ENCODE measurements around the gene SCN4A.
"Not testable (repeated sequence)": the region's sequence is repeated elsewhere in the genome, so short reads cannot be mapped to it uniquely, and the experiment has no call there.

The SCN4A gene

DNA sequence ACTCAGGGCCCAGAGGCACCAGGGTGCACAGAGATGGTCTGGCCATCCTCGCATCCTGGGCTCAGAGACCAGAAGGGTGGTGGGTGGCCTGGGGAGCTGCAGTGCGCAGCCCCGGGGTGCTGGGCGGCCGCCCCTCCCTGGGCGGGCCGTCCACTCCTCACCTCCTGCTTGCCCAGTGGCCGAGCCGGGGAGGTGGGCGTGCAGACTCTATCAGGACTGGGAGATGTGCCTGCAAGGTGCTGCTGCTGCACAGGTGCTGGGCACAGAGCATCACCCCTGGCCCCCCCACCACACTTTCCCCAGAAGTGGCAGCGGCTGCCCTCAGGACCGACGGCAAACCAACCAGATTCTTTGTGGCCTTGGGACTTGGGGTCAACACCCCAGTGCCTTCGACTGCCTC is at the start of gene SCN4A:
Gene SCN4A, minus strand, starts transcription at position 123 of the 400 bp plus-strand sequence. Its CDS starts 77 bp downstream, at position 46.
- DNase-seq: no peak

DNA sequence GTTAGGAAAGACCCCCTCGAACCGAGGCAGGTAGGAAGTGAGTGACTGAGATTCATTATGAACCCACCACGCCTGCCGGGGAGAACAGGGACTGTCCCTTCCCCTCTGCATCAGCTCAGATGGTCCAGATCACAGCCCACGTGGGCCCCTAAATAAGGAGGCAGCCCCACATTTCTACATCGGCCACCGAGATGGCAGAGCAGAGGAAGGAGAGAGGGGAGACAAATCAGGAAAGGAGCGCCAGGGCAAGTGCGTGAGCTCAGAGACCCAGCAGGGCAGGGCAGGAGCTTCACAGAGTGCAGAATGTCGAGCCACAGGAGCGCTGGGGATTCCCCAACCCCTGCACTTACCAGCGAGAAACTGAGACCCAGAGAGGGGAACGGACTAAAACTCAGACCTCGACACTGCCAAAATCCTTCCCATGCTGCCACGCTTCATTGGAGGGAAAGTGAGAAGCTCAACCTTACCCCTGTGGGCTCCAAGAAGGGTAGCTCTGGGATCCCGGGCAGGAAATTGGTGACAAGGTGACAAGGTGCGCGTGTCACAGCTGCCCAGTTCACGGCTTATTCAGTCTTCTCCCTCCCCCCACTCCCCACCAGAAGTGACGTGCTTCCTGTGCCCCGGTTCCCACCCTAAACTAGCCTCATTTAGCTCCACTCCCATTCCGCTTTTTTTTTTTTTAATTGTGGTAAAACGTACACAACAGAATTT is 47.5 kb upstream of the SCN4A start, which contains the start of gene ICAM2:
Gene ICAM2, minus strand, starts transcription at position 578 of the 711 bp plus-strand sequence. CDS start 13,942 bp downstream, outside the sequence.
- DNase-seq: no peak

DNA sequence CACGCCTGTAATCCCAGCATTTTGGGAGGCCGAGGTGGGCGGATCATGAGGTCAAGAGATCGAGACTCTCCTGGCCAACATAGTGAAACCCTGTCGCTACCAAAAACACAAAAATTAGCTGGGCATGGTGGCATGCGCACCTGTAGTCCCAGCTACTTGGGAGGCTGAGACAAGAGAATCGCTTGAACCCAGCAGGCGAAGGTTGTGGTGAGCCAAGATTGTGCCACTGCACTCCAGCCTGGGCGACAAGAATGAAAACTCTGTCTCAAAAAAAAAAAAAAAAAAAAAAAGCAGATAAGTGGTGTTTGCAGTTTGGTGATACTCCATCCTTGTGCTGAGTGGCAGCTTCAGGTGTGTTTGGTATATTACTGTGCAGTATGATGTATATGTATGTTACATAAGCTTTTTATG is 46.8 kb upstream of the SCN4A start:
- not testable (repeated sequence) for DNase-seq

DNA sequence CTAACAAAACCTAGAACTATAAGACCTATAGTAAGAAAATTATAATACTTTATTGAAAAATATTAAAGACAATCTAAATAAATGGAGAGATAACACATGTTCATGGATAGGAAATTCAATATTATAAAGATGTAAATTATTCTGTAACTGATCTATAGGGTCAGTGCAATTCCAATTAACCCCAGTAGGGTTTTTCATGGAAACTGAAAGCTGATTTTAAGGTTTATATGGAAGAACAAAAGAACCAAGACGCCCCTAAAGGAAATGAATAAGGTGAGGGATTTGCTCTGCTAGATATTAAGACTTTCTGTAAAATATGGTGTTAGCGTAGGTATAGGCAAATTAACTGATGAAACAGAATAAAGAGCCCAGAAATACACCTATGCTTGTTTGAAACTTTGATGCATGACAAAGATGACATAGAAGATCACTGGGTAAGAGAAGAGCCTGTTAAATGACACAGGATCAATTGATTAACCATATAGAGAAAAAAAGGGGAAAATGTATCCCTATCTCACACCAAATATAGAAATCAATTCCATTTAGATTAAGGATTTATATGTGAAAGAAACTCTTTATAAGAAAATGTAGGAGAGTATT is 44.8 kb upstream of the SCN4A start:
- DNase-seq: no peak

DNA sequence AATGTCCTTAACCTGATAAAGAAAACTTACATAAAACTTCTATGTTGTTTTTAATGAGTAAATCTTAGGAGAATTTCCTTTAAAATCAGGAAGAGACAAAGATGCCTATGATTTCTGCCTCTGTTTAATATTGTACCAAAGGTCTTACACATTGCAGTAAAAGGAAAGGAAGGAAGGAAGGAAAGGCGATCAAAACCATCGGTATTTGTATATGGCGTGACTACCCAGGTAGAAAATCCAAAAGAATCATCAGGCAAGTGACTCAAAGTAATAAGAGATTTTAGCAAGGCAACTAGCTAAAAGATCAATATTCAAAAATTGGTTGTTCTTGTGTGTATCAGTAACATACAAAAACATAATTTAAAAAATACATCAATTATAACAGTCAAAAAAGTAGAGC is 44.3 kb upstream of the SCN4A start:
- no peak for DNase-seq

DNA sequence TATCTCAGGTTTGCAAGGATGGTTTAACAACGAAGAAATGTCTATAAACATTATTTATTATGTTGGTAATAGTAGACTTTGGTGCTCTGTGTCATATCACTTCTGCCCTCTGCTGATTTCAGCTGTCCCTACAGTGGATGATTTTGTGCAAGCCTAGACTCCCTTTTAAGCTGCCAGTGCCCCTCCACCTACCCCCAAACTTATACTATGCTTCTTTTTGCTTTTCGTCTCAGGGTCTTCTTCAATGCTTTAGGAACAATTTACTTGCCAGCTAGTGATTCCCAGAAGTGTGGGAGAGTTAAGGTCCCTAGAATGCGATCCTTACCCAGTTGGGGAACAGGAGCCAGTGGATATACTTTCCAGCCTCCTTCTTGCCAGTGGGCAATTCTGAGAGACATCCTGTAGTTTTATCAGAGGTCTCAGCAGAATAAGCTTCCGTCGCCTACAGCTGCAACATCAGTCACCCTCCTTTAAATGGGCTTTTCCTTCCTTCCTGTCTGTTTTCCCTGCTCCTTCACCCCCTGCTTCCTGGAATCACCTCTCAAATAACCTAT is 43.6 kb upstream of the SCN4A start:
- no peak for DNase-seq

DNA sequence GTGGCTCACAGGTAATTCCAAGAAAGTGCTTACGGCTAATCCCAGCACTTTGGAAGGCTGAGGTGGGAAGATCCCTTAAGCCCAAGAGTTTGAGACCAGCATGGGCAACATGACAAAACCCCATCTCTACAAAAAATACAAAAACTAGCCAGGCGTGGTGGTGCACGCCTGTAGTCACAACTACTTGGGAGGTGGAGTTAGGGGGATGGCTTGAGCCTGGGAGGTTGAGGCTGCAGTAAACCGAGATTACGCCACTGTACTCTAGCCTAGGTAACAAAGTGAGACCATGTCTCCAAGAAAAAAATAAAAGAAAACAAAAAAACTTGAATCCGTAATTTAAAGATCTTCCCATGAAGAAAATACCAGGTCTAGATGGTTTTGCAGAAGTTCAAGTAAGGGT is 42.7 kb upstream of the SCN4A start:
- DNase-seq: no peak

DNA sequence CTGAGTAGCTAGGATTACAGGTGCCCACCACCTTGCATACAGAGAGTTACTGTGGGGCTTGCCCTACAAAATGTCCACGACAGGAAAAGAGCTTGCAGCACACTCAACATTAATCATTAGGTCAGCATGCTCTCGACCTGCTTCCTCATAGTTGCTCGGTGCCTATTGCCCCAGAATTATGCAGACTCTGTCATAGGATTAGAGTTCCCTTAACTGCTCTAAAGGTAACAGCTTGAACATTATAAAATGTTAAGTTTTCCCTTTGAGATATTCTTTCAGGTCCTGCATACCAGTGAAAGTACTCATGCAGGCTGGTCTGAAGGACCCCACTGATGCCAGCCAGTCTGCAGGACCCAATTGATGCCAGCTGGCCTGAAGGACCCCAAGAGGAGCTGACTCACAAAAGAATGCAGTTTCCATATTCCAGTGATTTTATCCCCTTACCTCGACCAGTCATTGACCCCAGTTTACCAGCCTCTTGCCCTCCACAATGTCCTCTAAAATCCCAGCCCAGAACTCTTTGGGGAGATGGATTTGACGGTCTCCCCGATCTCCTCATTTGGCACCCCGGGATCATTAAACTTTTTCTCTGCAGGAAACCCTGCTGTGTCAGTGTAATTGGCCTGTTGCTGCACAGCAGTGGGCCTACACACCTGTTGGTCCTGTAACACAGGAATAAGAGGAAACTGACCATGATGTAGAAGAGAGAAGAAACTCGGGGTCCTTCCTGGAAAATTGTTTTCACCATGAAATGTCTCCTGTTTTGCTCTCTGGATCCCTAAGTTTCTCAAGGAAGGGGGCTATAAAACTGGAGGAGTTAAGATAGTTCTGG is 37.1 kb upstream of the SCN4A start:
- DNase-seq: no peak

DNA sequence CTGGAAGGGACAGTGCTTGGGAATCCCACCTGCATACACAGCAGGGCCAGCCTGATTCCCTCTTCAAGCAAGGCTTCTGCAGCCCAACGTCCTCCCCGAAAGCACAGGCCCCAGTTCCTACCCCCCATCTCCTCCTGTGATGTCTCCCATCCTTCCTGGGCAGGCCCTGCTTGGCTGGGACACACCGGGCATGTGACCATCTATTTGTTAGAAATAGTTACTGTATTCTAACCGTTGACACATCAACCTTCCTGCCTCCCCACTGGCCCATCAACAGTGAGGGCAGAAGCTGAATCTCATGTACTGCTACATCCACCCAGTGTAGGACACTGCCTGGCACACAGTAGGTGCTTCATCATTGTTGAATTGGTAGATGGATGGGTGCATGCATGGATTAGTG is 36.1 kb upstream of the SCN4A start:
- no peak for DNase-seq

DNA sequence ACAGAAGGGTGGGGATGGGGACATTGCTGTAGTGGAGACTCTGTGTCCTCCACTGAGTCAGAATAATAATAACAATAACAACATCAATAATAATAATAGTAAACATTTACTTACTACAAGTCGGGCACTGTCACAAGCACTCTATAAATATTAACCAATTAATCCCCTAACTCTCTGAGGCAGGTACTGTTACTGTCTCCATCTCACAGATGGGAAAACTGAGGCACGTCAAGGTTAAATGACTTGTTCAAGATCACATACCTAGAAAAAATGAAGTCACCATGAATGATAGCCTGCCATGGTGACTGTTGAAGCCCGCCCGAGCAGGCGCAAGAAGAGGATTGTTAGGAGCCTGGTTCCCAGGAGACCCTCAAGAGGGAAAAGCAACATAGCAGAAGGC is 35.6 kb upstream of the SCN4A start:
- no peak for DNase-seq

DNA sequence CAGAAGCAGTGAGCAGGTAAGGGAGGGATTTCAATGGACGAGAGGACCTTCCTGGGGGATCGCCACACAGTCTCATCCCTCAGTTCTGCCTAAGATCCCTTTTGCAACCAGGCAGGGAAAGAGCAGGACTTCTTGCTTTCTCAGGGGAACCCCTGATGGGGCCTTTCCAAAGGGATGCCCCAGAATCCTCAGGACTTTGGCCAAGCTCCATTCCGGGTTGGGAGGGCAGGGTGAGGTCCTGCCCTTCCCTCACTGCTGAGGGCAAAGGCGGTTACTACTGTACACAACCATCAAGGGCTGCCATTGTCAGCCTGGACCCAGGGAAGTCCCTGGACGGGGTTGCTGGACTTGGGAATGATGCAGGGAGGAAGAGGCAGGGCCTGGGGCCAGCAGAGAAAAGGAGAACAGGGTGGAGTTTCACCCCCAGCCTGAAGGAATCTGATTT is 35.1 kb upstream of the SCN4A start:
- no peak for DNase-seq

DNA sequence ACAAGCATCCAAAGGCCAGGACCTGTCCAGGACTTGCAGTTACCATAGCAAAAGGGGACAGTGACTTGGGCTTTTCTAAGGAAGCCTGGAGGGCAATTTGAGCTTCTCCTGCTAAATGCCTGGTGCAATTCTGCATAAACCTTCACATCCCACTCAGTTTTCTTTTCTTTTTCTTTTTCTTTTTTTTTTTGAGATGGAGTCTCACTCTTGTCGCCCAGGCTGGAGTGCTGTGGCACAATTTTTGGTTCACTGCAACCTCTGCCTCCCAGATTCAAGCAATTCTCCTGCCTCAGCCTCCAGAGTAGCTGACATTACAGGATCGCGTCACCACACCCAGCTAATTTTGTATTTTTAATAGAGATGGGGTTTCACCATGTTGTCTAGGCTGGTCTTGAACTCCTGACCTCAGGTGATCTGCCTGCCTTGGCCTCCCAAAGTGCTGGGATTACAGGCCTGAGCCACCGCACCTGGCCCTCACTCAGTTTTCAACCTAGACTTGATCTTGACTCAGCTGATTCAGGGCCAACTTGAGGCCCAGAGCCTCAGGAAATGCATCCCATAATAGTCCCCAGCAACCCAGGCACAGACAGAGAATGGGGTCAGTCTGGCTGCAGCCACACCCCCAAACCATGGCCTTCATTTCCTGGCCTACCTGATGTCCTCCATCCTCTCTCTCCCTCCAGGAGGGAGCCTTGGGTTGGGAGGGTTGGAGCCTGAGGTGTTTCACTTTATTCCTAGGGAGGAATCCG is 34.5 kb upstream of the SCN4A start:
- not testable (repeated sequence) for DNase-seq

DNA sequence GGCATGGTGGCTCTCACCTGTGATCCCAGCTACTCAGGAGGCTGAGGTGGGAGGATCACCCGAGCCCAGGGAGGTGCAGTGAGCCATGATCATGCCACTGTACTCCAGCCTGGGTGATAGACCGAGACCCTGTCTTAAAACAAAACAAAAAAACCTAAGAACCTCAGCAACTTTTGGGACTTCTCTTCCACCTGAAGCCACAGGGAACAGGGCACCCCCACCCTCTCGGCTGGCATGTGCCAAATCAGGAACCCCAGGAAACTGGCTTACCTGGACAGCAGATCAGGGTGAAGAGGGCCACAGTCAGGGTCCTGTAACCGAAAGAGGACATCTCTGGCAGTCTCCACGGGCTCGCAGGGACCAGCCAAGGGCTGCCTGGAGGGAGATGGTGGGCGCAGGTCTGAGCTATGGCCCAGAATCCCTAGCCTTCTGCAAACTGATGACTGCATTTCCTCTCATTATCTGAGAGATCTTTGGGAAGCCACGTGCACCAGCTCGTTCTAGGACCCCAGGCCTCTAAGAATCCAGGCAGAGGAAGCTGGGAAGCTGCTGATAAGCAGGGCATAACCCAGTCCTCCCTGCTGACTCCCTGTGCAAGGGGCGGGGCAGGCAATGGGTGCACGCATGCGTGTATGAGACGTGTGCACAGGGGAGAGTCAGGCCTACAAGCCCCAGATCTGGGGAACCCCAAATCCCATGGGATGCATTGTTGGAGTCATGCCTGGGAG is 33.8 kb upstream of the SCN4A start:
- DNase-seq: no peak

DNA sequence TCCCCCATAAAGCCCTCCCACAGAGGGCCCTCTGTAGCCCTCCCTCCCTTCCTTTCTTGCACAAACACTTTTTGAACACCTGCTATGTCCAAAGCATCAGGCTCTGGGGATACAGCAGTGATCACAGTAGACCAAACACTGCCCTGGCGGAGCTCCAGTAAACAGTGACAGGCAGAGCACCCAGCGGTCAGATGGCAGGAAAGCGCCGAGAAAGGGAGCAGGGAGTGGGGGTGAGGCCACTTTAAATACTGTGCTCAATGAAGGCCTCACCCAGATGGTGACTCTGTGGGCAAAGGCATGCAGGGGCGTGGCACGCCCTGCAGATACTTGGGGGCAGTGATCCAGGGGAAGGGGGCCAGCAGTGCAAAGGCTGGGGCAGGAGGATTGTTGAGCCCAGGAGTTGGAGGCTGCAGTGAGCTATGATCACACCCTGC is 33.0 kb upstream of the SCN4A start:
- no peak for DNase-seq

DNA sequence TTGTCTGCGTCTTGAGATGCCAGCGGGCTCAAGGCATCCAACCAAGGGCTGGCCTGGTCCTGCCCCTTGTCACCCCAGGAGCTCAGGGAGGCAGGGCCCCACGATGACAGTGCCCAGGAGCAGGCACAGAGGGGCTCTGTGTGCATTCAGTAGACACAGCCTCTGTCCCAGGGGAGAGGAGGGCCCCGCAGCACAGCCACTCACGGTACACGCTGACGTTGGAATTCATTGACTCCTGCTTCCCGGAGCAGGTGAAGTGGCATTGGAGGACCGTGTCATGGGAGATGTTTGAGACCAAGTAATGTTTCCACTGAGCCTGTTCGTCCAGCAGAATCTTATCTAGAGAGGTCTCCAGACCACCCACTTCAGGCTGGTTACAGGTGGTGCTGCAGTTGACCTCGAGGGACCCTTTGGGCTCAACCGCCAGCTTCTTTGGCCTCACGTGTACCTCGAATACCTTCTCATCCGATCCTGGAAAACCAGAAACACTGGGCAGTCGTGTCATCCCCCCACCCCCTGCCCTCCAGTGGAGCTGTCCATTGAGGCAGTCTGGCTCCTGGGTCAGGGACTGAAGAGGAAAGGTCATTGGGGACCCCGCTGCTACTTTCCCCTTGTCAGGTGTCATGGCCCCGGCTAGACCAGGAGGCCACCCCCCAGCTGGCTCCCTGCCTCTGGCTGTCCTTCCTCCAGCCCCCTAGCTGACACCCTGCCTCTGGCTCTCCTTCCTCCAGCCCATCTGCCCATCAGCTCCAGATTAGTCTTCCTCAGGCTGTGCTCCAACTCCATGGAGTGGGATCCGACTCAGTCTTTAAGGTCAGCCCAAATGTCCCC is 32.4 kb upstream of the SCN4A start:
- no peak for DNase-seq

DNA sequence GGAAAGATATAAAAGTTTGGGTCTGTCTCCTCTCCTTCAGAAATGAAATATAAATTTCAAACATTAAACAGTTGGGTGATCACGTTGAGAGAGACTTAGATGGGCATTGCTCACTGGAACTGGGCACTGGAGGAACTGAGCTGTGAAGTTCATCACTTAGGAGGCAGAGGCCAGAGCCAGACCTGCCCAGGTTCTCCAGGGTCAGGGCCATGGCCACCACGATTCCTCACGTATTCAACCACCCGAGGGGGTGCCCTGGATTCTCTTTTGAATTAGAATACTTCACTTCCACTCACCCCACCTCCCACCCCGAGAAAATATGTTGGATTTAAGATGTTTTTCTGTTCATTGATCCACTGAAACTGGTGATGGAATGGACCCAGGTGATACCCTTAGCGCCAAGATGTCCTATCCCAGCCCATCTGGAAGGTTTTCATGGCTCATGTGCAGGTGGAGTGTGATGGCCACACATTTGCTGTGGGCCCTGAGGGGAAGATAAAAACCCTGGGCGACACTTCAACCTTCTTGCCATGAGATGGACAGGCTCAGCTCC is 31.6 kb upstream of the SCN4A start:
- no peak for DNase-seq

DNA sequence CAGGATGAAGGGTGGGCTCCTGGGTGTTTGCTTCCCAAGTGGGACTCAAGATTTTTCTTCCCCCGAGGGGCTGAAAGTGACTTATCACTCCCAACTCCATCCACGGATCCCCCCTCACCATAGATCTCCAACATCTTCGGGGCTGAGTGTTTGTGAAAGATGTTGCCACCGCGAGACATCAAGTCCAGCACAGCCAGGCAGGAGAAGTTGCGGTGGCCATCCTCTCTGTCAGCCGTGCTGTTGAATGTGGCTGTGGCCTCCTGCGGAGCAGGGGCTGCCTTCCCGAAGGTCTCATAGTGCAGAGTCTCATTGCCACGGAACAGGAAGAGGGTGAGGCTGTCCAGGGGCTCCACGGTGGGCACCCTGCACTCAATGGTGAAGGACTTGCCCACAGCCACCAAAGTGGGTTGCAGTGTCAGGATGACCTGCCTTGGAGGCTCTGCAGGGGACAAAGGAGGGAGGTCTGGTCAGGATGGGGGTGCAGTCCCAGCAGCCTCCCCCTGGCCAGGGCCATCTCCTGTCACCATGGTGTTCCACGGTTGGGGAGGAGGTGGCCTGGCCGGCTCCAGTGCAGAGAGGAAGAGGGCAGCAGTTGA is 30.9 kb upstream of the SCN4A start:
- DNase-seq: no peak

DNA sequence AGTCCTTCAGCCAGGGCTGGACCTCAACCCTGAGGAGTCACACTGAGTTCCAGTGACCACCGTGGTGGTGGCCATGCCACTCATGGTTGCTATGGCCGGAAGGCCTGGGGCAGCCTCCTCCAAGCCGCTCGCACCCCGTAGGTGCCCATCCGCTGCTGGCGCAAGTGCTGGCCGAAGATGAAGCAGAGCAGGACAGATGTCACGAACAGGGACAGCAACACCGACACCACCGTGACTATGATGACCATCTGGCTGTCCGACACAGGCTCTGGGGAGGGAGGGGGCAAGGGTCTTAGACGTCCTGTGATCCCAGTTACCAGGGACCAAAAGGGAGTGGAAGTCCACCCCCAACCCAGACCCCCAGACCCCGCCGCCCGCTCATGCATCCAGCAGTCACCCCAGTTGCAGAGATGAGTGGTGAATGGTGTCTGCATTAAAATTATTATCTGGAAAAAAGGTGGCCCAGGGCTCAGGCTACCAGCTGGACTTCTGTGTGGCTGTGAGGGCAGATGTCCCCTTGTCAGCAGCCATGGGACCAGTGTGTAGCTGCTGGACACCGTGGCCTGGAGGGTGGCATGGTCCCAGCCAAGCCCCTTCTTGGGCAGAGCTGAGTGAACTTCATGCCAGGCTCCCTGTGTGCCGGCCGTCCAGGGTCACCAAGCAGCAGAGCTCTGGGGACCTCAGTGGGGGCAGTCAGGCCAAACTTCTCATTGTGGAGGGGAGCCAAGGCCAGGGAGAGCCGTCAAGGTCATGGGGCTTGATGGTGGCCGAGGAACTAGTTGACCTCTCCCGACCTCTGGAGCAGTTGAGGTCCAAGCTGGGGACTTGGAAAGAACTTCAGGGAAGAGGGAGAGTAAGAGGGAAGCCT is 30.2 kb upstream of the SCN4A start:
- DNase-seq: no peak

Measured in fibroblast of upper back skin (primary cell).